ENCODE results near the gene ARHGEF4. TPM values are rescaled to one million over a fixed set of nuclear protein-coding genes. Genes with fewer than 3 reads are reported as not detected.

Gene ARHGEF4
- polyA plus RNA-seq, 1 donor (not counting 4 experiments of a cell fraction or from before 2014, with no cell fraction given), result 22.6 TPM

DNA sequence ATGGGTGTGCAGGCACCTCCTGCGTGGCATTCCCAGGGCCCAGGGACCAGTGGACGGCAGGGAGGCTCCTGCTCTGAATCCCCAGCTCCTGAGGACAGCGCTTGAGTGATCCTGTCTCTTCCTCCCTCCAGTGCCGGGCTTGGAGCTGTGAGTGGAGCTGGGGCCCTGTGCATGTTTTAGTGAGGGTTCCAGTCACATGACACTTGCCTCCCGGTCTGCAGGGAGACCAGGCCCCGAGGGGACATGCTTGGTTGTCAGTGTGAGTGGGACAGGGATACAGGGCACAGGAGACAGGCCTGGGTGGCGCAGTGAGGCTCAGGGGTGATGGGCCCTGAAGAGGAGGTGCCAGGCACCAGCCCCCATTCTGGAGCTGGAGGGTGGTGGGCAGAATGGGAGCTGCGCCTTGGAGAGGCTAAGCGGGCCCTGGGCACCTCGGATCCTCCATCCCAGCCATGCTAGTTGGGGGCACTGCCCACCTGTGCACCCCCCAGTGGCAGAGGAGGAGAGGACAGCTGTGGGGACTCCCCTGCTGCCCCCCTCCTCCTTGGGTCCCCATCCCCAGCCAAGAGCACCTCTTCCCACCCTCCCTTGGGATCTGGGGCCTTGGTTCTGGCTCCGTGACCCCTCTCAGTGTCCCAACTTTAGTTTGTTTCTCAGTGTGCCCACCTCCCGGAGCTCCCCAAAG, 12.0 kb downstream of the ARHGEF4 start:
- TF ChIP-seq EZH2 (IDR thresholded peaks at IDR 0.05; ENCODE audit: low read length) (no peak), CTCF (optimal IDR thresholded peaks at IDR 0.05 in 1 of 3, IDR thresholded peaks at IDR 0.05 in 1 of 3, conservative IDR thresholded peaks at IDR 0.05 in 1 of 3; ENCODE audit: extremely low read depth in 1 of 3, insufficient read depth in 2 of 3, low read length in 3 of 3) (no peak)
- Histone ChIP-seq H3K9me1 (ENCODE audit: control insufficient read depth, extremely low read depth, insufficient read depth, low read length) (no peaks in the 10 kb centered on the region), H3K27me3 (ENCODE audit: control insufficient read depth, extremely low read depth, insufficient read depth, low read length) (no peaks in the 10 kb centered on the region), H3K27ac (ENCODE audit: control insufficient read depth, insufficient read depth, low read length) (no peak overlapping the region), H3K9ac (ENCODE audit: control insufficient read depth, extremely low read depth, insufficient read depth, low read length) (no peak overlapping the region), H3K79me2 (ENCODE audit: control insufficient read depth, insufficient read depth, low read length) (peaks cover 35% of the 10 kb centered on the region), H3K36me3 (ENCODE audit: control insufficient read depth in 2 of 2, extremely low read depth in 1 of 2, insufficient read depth in 2 of 2, low read length in 2 of 2) (no peaks in the 10 kb centered on the region), H3K4me2 (ENCODE audit: control insufficient read depth, extremely low read depth, insufficient read depth, low read depth, low read length) (no peak overlapping the region), H3K4me1 (ENCODE audit: control insufficient read depth, extremely low read depth, insufficient read depth, low read length) (peaks cover 26% of the 10 kb centered on the region), H2AFZ (ENCODE audit: control insufficient read depth, low read length) (no peak overlapping the region), H3K4me3 (ENCODE audit: control insufficient read depth in 2 of 3, extremely low read depth in 1 of 3, insufficient read depth in 2 of 3, low read depth in 1 of 3, low read length in 3 of 3) (no peak overlapping the region), H4K20me1 (ENCODE audit: control insufficient read depth, extremely low read depth, insufficient read depth, low read length) (no peaks in the 10 kb centered on the region), H3K9me3 (ENCODE audit: control insufficient read depth, low read depth, low read length) (no peaks in the 10 kb centered on the region)
- no peak for DNase-seq (ENCODE audit: low read depth, low spot score)
- FAIRE-seq, result no peak
- dilution Hi-C loops (cut with MboI; ENCODE audit: extremely low pct_ligation_motif_present, low sequenced_read_pairs), result no loop called here

DNA sequence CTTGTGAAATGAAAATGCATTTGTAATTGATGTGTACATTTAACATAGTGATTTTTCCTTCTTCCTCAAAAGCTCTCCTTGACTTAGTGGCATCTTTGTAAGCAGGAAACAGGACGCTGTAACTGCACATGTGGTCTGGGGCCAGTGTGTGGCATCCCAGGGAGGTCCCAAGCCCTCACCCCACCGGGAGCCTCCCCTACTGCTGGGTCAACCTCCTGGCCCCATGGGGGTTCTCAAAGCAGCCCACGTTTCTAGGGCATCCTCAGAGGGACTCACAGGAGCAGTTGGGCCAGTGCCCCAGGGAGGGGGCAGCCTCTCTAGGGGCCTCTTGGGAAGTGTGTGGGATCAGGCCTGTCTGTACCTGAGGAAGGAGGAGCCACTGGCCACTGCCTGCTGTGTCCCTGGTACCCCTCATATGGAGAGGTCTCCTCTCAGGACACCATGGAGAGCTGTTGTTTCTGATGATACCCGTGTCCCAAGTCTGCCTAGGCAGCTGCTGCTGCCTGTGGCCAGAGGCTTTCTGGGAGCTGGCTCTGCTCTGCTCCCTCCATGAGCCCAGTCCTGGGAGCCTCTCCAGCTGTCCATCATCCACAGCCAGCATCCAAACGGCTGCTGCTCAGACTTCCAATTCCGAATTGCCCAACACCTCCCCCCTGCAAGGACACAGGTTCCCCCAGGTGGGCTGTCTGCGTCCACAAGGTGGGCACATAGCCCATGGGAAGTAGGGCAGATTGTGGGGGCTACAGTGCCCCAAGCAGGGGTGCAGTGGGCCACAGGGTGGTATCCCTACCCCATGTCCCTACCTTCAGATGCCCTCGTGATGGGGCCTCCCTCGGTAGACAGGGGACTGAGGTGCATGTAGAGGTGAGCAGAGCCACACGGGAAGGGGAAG, 13.4 kb downstream of the ARHGEF4 start:
- dilution Hi-C loops (cut with MboI; ENCODE audit: extremely low pct_ligation_motif_present, low sequenced_read_pairs), result no loop called here
- Histone ChIP-seq H3K9me1 (ENCODE audit: control insufficient read depth, extremely low read depth, insufficient read depth, low read length) (no peaks in the 10 kb centered on the region), H3K27me3 (ENCODE audit: control insufficient read depth, extremely low read depth, insufficient read depth, low read length) (no peaks in the 10 kb centered on the region), H3K4me1 (ENCODE audit: control insufficient read depth, extremely low read depth, insufficient read depth, low read length) (peaks cover 26% of the 10 kb centered on the region), H3K36me3 (ENCODE audit: control insufficient read depth in 2 of 2, extremely low read depth in 1 of 2, insufficient read depth in 2 of 2, low read length in 2 of 2) (peaks cover 2% of the 10 kb centered on the region in 2 experiments), H3K9me3 (ENCODE audit: control insufficient read depth, low read depth, low read length) (no peaks in the 10 kb centered on the region), H3K4me2 (ENCODE audit: control insufficient read depth, extremely low read depth, insufficient read depth, low read depth, low read length) (no peak overlapping the region), H4K20me1 (ENCODE audit: control insufficient read depth, extremely low read depth, insufficient read depth, low read length) (no peaks in the 10 kb centered on the region), H3K4me3 (ENCODE audit: control insufficient read depth in 2 of 3, extremely low read depth in 1 of 3, insufficient read depth in 2 of 3, low read depth in 1 of 3, low read length in 3 of 3) (no peak overlapping the region), H3K27ac (ENCODE audit: control insufficient read depth, insufficient read depth, low read length) (no peak overlapping the region), H2AFZ (ENCODE audit: control insufficient read depth, low read length) (no peak overlapping the region), H3K9ac (ENCODE audit: control insufficient read depth, extremely low read depth, insufficient read depth, low read length) (no peak overlapping the region), H3K79me2 (ENCODE audit: control insufficient read depth, insufficient read depth, low read length) (peaks cover 30% of the 10 kb centered on the region)
- FAIRE-seq (no peak), DNase-seq (ENCODE audit: low read depth, low spot score) (no peak)
- TF ChIP-seq CTCF (optimal IDR thresholded peaks at IDR 0.05 in 1 of 3, IDR thresholded peaks at IDR 0.05 in 1 of 3, conservative IDR thresholded peaks at IDR 0.05 in 1 of 3; ENCODE audit: extremely low read depth in 1 of 3, insufficient read depth in 2 of 3, low read length in 3 of 3) (no peak), EZH2 (IDR thresholded peaks at IDR 0.05; ENCODE audit: low read length) (no peak)

All from keratinocyte (primary cell).